Tibial nerve (tissue), 4 donors: ENCODE results near the gene ATE1. TPM values are rescaled to one million over a fixed set of nuclear protein-coding genes. Genes with fewer than 3 reads are reported as not detected.

Source experiments
- DNase-seq, 2 donors: peaks; one replicate each; pipeline ENCODE4 v3.0.0-alpha.2; 2019; ENCODE audit warnings: low spot score in 2 of 2
- H3K27ac ChIP-seq, 4 donors: fragments of 200-600 bp; sonication (generic) in 3 of 4; one replicate each; pipeline ENCODE4 v1.5.1; 2017 to 2019; ENCODE audit warnings: mild to moderate bottlenecking in 1 of 4
- H3K27me3 ChIP-seq, 2 donors: fragments of 200-600 bp; sonication (generic) in 1 of 2; one replicate each; pipeline versions ENCODE4 v1.5.1 to v1.6.0; 2017 to 2019
- H3K36me3 ChIP-seq, 3 donors: fragments of 200-600 bp; sonication (generic); one replicate each; pipeline ENCODE4 v1.5.1; 2018 to 2019
- H3K4me1 ChIP-seq, 4 donors: fragments of 200-600 bp; sonication (generic) in 3 of 4; one replicate each; pipeline ENCODE4 v1.5.1; 2017 to 2019
- H3K4me3 ChIP-seq, 4 donors: fragments of 200-600 bp; sonication (generic) in 3 of 4; one replicate each; pipeline ENCODE4 v1.5.1; 2017 to 2019; ENCODE audit warnings: mild to moderate bottlenecking in 1 of 4, moderate library complexity in 1 of 4
- H3K9me3 ChIP-seq, 4 donors: fragments of 200-600 bp; sonication (generic) in 3 of 4; one replicate each; pipeline ENCODE4 v1.5.1; 2017 to 2019
- CTCF ChIP-seq, 5 experiments: fragments of 200-600 bp in 3 of 5; fragments of 450-650 bp in 2 of 5; sonication (generic) in 3 of 5; IDR thresholded peaks; one replicate each; pipeline ENCODE4 v1.5.1; 2016 to 2019; ENCODE audit warnings: antibody characterized with exemption in 5 of 5, mild to moderate bottlenecking in 3 of 5, moderate library complexity in 2 of 5
- EP300 ChIP-seq, 2 donors: sonication (generic); formaldehyde crosslinking; IDR thresholded peaks; one replicate each; pipeline ENCODE4 v1.6.1; 2017; ENCODE audit warnings: antibody characterized with exemption in 2 of 2, mild to moderate bottlenecking in 1 of 2
- POLR2A ChIP-seq, 2 donors: fragments of 450-650 bp; IDR thresholded peaks; one replicate each; pipeline ENCODE4 v1.6.1; 2017; ENCODE audit warnings: antibody characterized with exemption in 2 of 2, mild to moderate bottlenecking in 2 of 2, moderate library complexity in 2 of 2
- WGBS, 2 donors: methylation state at CpG; one replicate each; pipeline ENCODE4 v1.1.5; 2018; 5-methylcytosine and 5-hydroxymethylcytosine counted together
- total RNA-seq, 4 donors: library from RNA; depleted of rRNA; stranded (reverse); fragments of >200 nt; gene quantifications; one replicate each; pipeline ENCODE4 v1.1.0, GENCODE V29; 2016

The ATE1 gene
- total RNA-seq, 4 donors from 2014 or later = 18.3 to 24.5 (median 23.5) TPM

DNA sequence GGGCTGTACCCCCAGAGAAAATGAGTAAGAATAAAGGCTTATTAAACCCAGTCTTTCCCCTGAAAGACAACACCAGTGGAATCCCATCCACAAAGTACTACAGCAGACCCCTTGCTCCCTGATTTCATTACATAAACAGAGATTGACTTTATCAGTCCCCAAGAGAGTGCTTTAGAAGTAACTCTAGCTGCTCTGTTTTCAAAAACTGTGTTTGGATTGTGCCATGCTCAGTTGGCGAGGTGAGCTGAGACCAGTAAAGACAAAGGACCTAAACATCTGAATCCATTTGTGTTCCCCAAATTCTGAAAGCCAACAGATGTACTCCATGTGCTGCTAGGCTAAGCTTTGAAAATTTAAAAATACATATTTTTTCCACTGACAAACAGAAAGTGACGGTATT, 127.0 kb downstream of the ATE1 start:
- H3K27ac ChIP-seq = peak overlapping the region in 1 of 4 donors; percentile 38
- TF ChIP-seq CTCF (IDR thresholded peaks at IDR 0.05) (no peak), POLR2A (IDR thresholded peaks at IDR 0.05) (no peak), EP300 (IDR thresholded peaks at IDR 0.05) (no peak)
- H3K36me3 ChIP-seq = no peaks in the 10 kb centered on the region
- WGBS, 2 donors = 61 to 71% methylated on average over 2 of the region's 2 CpGs
- no peaks in the 10 kb centered on the region for H3K27me3 ChIP-seq
- DNase-seq = no peak
- H3K4me1 ChIP-seq = peaks cover 0 to 9% (median 3%) of the 10 kb centered on the region in 4 donors
- no peak overlapping the region for H3K4me3 ChIP-seq
- H3K9me3 ChIP-seq = no peaks in the 10 kb centered on the region

- Histone ChIP-seq H3K4me3 (no peak overlapping the region), H3K27ac (no peak overlapping the region), H3K9me3 (no peaks in the 10 kb centered on the region), H3K36me3 (no peaks in the 10 kb centered on the region), H3K4me1 (peaks cover 0 to 9% (median 3%) of the 10 kb centered on the region in 4 donors), H3K27me3 (no peaks in the 10 kb centered on the region)
- 50 to 66% methylated on average over 3 of the region's 3 CpGs for WGBS, 2 donors
- TF ChIP-seq EP300 (IDR thresholded peaks at IDR 0.05) = no peak
- no peak for TF ChIP-seq POLR2A (IDR thresholded peaks at IDR 0.05)
- no peak for TF ChIP-seq CTCF (IDR thresholded peaks at IDR 0.05)
- peak in 1 of 2 donors; percentile 10 for DNase-seq
Observed at GRCh38 chr10:121800146-121800545, 127.7 kb downstream of the ATE1 start.

DNA sequence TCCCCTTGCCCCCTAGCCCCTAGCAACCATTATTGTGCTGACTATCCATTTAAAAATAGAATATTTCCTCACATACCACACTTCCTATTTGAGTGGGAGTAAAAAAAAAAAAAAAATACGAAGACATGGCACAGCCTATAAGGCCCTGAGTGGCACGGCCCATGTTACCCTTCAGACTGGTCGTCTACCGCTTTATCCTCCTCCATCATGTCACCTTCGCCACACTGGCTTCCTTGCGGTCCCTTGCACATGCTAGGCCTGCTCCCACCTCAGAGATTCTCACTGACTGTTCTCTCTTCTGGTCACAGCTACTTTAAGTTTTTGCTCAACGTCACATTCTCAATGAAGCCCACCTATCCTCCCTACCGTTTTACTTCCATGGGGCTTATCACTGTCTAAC, 130.3 kb downstream of the ATE1 start:
- Histone ChIP-seq H3K36me3 (no peaks in the 10 kb centered on the region), H3K4me1 (peaks cover 0 to 9% (median 3%) of the 10 kb centered on the region in 4 donors), H3K4me3 (no peak overlapping the region), H3K27ac (no peak overlapping the region), H3K27me3 (no peaks in the 10 kb centered on the region), H3K9me3 (no peaks in the 10 kb centered on the region)
- no peak for DNase-seq
- no peak for TF ChIP-seq CTCF (IDR thresholded peaks at IDR 0.05)
- 84 to 93% methylated on average over 8 of the region's 8 CpGs for WGBS, 2 donors

DNA sequence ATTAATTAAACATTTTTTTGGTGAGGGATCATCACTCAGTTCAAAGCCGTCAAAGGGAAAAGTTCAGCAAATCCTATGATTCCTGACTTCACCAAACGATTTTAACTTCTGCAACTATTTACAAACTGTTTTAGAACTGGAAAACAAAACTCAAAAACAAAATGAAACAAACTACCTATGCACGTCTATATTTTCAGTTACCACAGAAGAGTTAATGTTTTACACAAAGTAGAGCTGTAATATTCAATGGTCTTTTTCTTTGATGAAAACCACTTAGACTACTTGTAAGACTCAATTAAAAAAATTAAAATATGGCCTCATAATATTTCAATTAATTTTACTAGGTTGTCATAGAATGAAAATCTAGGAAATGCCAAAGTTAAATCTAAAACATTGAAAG, 131.5 kb downstream of the ATE1 start:
- peaks cover 0 to 9% (median 2%) of the 10 kb centered on the region in 4 donors for H3K4me1 ChIP-seq
- no peaks in the 10 kb centered on the region for H3K9me3 ChIP-seq
- no peak overlapping the region for H3K27ac ChIP-seq
- no peak for TF ChIP-seq EP300 (IDR thresholded peaks at IDR 0.05)
- no peak for TF ChIP-seq POLR2A (IDR thresholded peaks at IDR 0.05)
- TF ChIP-seq CTCF (IDR thresholded peaks at IDR 0.05) = no peak
- no peaks in the 10 kb centered on the region for H3K27me3 ChIP-seq
- 88 to 89% methylated on average over 3 of the region's 3 CpGs for WGBS, 2 donors
- no peaks in the 10 kb centered on the region for H3K36me3 ChIP-seq
- DNase-seq = no peak
- no peak overlapping the region for H3K4me3 ChIP-seq

GRCh38 chr10:121792198-121792597, 135.6 kb downstream of the ATE1 start:
- DNase-seq = no peak
- H3K4me3 ChIP-seq = no peak overlapping the region
- H3K27ac ChIP-seq = no peak overlapping the region
- H3K36me3 ChIP-seq = peaks cover 0 to 16% (median 0%) of the 10 kb centered on the region in 3 donors
- H3K4me1 ChIP-seq = no peaks in the 10 kb centered on the region
- H3K9me3 ChIP-seq = no peaks in the 10 kb centered on the region
- H3K27me3 ChIP-seq = no peaks in the 10 kb centered on the region
- WGBS, 2 donors = 87 to 92% methylated on average over 3 of the region's 3 CpGs
- TF ChIP-seq CTCF (IDR thresholded peaks at IDR 0.05) = no peak
- TF ChIP-seq POLR2A (IDR thresholded peaks at IDR 0.05) = no peak
- no peak for TF ChIP-seq EP300 (IDR thresholded peaks at IDR 0.05)
